ENCODE results near the gene INO80E.

GRCh38 chr16:29950806-29951461 lies 45.1 kb upstream of the INO80E start:
- no peak for TF ChIP-seq POLR2A (IDR thresholded peaks at IDR 0.05; ENCODE audit: borderline replicate concordance, extremely low read depth, insufficient read depth, insufficient read length)
- no peak for TF ChIP-seq CTCF (IDR thresholded peaks at IDR 0.05 in 2 of 3, conservative IDR thresholded peaks at IDR 0.05 in 1 of 3; ENCODE audit: borderline replicate concordance in 1 of 3, insufficient read depth in 1 of 3, low read depth in 2 of 3, low read length in 2 of 3)
- no peak for TF ChIP-seq EZH2 (IDR thresholded peaks at IDR 0.05)
- TF ChIP-seq RAD21 (IDR thresholded peaks at IDR 0.05; ENCODE audit: low read depth): no peak
- TF ChIP-seq POLR2AphosphoS5 (IDR thresholded peaks at IDR 0.05; ENCODE audit: low read depth, low read length): no peak
- no peak for TF ChIP-seq REST (IDR thresholded peaks at IDR 0.05; ENCODE audit: low read depth)
- TF ChIP-seq SIN3A (IDR thresholded peaks at IDR 0.05; ENCODE audit: low read depth): no peak
- TF ChIP-seq ZNF274 (IDR thresholded peaks at IDR 0.05; ENCODE audit: low read depth, low read length): no peak
- no peak for TF ChIP-seq MAX (IDR thresholded peaks at IDR 0.05)

All from HCT116 (cell line).